NCI-H1436 (cell line): ENCODE measurements around the gene FOXF1.
A peak's percentile ranks its signal among the peaks of the same experiment; 100 is the strongest.

Experiments used
- DNase-seq: peaks from one replicate; lab custom pipeline; 2025; lab: John Stamatoyannopoulos, UW

The FOXF1 gene

DNA sequence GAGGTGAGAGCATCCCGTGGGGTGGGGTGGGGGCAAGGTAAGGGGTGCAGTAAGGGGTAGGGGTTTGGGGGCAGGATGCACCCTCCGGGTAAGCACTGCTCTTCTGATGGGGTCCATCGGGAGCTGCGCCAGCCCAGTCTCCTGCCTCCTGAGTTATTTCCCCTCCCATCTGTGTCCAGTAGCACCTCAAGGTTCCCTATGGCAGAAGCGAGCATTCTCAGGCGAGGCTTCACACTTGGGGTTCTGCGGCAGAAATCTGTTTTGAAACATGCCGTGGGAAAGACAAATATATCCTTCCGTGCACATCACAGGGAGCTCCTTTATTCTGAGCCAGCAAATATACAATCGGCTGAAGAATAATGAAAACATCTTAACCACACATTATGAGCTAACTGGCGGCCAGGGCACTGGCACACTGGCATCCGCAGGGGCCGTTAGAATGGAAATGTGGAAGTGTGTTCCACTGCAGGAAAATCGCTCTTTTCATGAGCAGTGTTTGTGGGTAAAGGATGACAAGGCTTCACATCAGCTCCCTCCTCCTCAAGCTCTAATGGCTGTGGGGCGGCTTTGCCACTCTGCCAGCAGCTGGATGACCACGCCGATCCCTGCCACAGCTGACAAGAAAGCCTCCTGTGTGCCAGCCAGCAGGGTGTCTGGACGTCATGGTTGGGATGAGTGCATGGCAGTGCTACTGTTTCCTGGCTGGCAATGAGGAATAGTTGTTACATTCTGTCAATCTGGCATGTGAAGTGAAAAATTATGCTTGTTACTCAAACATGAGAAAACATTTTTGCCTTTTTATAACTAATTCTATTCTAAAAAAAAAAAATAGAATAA lies 24.7 kb downstream of the FOXF1 start:
- no peak for DNase-seq

DNA sequence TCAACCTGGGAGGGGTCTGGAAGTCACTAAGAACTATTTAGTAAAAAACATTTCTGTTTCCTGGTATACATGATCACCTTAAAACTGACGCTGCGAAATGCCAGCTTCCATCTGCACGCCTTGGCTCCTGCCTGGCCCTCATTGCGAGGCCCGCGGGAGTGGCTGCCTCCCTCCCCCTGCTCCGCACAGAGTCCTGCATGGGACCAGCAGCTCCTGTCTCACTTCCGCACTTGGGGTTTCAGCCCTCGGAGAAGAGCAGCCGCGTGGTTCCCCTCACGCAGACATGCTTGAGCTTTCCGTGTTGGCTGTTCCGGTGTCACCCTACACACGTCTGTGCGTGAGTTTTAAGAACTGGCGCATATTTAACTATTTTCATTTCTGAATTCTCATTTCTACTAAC lies 26.3 kb downstream of the FOXF1 start:
- DNase-seq, result no peak

DNA sequence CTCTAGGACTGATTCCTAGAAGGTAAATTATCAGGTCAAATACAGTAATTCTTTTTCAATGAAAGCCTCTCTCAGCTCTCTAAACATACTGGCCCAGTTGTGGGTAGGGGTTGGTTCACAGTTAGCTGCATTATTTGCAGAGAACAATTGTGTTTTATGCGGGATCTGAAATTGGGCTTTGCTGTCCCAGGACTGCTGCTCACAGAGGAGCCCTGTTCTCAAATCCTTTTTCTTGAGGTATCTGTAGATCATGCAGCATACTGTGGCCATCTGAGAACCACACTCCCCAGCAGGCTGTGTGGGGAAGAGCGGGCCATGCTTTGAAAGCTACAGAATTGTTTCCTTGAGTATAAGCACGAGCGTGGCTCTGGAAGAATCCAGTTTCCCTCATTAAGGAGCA lies 27.2 kb downstream of the FOXF1 start:
- DNase-seq, result no peak

DNA sequence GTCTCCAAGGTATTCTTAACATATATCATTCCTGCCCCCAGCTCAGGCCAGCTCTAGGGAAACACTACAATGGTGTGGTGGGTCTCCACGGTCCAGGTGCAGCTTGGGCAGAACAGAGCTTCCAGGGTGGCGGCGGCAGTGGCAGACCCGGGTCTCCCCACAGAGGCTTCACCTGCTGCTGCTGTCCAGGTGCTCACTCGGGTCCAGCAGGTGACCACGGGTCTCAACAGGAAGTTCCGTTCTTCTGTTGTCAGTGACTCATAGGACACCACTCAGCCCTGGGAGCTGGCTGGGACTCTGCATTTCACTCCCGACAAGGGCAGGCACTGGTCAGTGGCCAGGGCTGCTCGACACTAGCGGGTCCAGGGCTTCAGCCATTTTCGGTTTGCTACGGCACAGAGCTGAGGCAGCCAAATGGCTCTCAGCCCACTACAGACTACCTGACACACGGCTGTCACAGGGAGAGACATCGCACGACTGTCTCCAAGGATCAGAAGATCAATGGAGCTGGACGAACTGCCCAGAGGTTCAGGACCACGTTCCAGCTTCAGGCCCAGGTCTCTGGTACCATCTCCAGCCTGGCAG lies 28.0 kb downstream of the FOXF1 start:
- no peak for DNase-seq

DNA sequence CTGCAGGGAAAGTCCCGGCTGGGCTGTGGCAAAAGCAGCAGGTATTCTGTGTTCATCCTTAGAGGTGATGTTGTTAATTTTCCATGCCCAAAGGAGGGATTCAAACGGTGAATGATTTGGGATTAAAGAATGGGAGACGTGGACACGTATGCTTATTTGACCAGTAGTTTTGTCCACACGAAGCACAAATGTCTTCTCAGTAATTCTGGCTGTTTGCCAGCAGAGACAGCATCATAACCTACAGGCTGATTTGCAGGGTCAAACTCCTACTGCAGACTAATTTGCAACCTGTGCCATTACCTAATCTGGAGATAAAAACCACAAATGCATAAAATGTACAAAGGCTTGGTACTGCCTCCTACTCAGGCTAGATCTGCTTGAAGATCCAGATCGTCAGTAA lies 30.6 kb downstream of the FOXF1 start:
- no peak for DNase-seq

DNA sequence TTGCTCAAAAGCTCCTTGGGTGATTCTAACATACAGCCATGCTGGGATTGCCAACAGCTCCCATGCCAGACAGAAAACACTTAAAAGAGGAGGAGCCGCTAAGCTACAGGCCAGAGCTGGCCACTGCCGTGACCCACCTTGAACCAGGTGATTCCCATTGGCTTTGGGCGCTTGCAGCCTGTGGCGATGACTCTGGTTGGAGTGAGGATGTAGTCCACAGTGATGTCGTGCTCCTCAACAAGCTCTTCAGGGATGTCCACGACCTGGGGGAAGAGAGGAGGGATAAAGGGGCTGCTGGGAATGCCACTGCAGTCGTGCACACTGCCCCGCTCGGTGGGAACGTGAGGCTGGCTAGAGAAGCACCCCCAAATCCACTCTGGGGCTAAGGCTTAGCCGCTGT lies 31.2 kb downstream of the FOXF1 start:
- DNase-seq, result no peak

DNA sequence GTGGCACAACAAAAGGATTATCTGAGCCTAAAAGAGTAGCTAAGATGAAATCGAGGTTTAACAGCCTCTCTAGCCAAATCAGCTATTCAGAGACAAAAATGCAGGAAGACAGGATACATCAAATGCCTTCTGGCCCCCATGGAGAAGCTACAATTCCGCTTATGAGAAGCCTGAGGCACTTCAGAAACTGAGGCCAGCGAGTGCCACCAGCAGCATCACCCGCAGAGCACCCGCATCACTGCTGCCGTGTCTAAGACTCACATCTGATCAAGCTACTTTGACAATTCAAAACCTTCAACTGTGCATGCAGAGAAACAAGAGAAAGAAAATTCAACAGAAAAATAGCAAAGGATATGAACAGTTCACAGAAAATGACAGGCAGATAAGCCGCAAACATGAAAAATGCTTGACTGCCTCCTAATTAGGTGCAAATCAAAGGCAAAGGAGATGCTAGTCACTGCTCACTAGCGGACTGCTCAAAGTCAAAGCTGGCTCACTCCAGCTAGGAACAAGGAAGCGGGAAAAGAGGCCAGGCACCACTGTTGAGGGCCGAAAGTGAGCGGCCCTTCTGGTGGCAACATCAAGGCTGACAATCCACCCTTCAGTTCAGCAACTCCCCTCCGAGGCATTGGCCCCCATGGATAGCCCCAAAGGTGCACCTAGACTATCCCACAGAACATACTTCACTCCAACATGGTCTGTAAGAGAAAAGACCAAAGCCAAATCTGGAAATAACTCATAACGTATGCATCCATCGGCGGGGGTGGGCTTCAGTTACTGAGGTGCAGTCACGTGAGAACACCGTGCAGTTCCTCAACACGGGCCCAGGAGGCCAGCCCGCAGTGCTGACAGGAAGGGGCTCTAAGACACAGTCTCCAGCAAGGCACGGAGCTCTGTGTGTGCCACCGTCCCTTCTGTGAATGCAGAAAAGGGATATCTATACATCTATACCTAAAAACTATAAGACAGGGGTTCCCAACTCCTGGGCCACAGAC lies 32.7 kb downstream of the FOXF1 start:
- no peak for DNase-seq

DNA sequence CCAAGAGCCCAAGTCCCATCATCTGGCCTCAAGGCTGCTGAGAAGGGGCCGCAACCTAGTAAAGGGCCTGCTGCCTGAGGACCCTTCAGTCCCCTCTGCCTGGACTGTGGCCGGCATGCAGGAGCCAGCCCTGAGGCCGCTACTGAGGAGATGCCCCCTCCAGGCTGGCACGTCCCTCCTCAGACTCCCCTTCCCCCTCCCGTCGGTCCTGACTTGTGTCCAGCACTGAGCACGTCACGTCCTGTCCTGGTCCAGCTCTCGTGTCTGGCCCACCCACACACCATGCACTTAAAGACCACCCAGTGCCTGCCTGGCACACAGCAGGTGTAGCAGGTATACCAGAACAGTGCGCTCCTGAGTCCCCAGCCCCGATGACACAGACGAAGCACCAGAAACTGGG lies 35.2 kb downstream of the FOXF1 start:
- DNase-seq, result no peak

DNA sequence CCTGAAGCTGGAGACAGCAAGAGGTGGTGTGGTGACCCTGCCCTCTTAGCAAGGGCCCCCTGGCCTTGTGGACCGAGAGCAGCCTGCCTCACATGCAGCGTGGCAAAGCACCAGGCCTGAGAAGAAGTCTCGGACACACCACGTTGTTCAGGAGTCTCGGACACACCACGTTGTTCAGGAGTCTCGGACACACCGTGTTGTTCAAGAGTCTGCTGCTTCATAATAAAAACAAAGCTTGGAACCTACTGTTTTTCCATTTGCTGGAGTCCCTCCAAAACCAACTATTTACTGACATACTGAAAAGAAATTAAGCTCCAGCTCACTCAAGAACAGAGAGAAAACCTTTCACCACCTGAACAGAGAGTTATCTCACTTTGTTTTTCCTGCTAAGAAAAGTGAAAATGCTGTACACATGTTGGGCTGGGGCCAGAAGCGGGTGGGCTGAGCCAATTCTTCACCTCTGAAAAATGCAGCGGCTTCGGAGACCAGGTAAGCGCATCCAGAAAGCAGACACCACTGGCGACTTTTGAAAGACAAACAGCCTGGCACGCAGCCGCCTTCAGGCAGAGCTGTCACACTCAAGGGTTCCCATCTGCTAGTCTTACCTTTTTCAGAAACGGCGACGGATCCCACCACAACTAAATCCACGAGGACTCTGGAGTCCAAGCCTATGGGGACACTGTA lies 35.8 kb downstream of the FOXF1 start:
- DNase-seq, result no peak

DNA sequence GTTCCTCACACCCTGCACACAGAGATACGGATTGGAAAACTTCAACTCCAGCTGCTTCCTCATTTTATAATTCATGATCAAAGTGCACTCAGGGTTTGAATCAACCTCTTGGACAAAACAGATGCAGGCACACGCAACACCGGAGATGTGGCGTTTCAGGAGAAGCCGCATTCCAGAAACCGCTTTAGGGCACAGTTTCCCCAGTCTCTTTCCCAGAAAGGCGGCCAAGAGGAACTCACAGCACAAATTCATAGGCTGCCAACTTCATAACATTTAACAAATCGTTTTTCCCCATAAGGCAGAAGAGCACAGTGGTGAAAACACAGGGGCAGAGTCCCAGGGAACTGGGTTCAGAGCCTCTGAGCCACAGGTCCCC lies 36.3 kb downstream of the FOXF1 start:
- no peak for DNase-seq

DNA sequence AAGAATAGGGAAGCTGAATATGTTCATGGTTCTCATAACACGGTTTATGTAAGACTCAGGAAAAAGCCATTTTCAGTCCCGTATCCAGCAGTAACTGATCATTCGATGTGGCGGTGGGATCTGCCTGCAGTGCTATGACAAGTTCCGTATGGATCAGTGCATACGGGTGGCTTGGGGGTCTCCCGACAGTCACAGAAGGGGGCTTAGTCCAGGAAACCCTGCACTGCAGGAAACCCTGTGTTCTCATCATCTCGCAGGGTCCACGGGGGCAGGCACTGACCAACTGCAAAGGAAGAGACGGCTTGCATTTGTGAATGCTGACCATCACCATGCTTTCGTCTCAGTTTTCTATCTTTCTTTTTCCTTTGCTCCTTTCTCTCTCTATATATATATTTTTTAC lies 37.0 kb downstream of the FOXF1 start:
- no peak for DNase-seq

DNA sequence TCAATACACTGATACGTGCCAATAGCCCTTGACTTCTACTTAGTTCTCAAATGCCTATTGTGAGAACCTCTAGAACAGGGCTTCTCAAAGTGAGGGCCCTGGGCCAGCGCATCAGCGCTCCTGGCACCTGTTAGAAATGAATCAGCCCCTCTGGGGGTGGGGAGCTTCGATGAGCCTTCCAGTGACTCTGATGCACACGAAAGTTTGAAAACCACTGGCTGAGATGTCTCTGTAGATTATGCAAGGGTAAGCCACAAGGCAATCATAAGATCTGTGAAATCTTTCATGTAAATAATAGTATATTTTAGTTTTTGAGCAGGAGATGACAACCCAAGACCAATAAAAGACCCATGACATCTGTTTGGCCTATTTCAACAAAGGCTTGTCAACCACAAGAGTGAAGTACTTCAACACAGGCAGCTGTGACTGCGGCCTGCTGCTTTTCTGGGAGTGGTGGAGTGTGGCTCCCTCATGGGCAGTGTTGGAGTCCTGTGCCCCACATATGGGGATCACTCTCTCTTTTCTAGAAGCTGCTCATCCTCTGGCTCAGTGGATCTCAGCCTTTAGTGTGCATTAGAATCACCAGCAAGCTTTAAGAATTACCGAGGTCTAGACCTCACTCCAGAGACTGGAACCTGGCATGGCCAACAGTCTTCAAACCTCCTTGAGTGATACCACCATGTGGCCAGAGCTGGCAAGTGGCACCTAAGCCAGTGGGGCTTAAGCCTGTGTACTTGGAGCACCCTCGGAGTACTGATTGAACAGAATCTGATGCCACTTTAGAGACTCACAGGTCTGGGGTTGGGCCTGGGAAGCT lies 39.0 kb downstream of the FOXF1 start:
- DNase-seq, result no peak

DNA sequence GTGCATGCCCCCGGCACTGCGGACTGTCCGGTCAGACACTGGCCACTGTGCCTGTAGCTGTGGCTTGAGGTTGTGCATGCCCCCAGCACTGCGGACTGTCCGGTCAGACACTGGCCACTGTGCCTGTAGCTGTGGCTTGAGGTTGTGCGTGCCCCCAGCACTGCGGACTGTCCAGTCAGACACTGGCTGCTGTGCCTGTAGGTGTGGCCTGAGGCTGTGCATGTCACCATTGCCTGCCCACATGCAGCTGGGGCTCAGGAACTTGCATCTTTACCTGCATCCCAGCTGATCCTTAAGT lies 39.5 kb downstream of the FOXF1 start:
- DNase-seq, result no peak

DNA sequence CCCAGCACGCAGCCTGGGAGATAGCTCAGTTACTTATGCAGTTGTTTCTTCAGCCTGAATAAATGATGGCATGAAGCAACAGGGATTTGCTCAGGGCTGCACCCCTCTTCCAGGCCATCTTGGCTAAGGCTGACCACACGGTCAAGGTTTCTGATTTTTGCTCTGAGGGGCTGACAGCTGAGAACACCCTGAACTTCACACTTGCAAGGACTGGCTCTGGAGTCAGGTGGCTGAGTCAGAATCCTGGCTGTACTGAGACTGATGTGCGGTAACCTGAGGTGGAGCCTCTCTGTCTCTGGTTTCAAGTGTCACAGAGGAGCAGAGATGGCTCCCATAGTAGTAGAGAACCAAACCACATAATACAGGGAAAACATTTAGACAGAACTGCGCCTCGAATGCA lies 40.0 kb downstream of the FOXF1 start:
- DNase-seq, result no peak

DNA sequence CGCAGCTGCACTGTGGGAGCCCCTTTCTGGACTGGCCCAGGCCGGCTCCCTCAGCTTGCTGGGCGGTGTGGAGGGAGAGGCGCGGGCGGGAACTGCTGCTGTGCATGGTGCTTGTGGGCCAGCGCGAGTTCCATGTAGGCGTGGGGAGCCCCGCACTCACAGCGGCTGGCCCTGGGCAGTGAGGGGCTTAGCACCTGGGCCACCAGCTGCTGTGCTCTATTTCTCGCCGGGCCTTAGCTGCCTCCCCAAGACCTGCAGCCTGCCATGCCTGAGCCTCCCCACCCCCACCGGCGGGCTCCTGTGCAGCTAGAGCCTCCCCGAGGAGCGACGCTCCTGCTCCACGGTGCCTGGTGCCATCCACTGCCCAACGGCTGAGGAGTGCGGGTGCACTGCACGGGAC lies 43.0 kb downstream of the FOXF1 start:
- no peak for DNase-seq

DNA sequence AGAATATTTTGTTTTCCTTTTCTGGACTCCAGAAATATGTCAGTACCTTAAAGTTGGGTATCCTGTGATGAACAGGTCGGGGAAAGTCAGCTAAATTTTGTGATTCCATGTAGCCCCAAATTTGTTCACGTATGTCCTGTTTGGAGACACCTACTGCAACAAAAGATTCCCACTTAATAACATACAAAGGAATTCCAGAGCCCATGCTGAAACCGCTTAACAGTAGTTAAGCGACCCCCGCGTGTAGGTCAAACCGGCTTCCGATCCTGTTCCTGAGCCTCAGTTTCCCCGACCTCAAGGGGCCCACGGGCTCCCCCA lies 44.2 kb downstream of the FOXF1 start:
- no peak for DNase-seq

DNA sequence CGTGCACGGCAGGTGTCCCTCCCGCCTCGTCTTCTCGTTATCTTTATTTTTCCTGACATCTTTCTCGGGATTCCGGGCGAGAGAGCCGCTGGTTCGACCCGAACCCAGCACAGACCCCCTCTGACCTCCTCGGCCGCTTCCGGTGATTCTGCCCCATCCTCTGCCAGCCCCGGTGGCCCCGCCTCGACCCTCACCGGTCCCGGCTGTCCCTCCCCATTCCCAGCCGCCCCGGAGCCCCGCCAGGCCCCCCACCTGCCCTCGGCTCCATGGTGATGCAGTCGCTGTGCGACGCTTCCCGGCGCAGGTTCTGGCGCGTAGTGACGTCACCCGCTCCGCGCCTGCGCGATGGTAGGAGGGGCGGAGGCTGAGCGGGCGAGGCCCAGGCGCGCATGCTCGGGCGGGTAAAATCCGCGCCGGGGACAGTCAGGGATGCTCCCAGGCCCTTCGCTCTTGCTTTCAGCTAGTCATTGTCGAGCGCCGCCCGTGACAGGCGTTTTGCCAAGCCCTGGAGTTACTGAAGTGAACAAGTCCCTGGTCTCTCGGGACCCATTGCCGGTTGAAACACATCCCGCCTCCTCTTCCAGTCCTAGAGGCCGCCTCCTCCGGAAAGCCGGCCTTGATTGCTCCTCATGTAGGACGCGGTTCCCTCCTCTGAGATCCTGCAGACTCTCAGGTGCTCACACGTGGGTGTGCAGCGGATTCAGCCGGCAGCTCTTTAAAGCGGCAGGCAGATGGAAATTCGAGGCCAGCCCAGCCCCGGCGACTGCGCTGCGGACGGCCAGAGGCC lies 44.8 kb downstream of the FOXF1 start, which contains the start of gene MTHFSD:
Gene MTHFSD, minus strand, starts transcription at position 319 of the 787 bp plus-strand sequence. Its CDS starts 51 bp downstream, at position 268.
- peak; percentile 89 for DNase-seq

DNA sequence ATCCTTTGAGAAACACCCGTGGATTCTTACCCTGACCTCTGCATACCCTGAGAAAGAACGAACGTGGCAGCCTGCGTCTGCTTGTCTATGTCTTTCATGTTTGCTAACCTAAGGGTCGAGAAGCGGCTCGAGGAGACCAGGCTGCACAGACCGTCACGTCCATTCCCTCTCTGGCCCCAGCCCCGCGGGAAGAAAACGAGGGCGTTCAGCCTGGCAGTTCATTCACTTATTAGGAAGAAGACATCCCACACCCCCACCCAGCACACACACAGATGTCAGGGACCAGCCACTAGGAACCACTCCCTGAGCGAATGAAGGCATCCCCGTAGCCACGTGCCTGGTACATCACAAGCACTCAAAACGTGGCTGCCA lies 45.4 kb downstream of the FOXF1 start:
- DNase-seq, result no peak

DNA sequence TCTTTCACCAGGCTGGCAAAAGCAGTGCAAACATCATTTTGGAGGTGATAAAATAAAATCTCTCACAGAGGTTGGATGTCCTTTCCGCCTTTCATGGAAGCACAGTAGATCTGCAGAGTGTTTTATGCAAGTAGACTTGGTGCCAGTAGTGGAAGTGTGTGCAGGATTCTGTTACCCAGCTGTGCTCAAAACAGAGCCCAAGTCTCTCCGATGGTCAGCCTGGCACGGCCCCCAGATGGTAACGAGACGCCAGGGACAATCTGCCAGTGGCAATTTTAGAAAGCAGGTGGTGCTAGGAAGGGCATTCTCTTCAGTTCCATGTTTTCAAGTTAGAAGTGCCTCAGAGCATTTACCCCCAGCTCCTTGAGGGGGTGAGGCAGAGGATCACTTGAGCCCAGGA lies 46.2 kb downstream of the FOXF1 start:
- DNase-seq, result no peak

DNA sequence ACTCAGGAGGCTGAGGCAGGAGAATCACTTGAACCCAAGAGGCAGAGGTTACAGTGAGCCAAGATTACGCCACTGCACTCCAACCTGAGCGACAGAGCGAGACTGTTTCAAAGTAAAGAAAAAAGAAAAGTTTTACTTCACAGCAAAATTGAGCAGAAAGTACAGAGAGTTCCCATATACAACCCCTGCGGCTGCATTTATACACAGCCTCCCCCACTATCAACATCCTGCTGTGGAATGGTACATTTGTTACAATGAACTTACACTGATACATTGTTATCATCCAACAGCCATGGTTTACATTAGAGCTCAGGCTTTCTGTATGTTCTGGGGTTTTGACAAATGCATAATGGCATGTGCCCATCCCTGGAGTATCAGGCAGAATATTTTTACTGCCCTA lies 47.3 kb downstream of the FOXF1 start:
- DNase-seq, result no peak
